A549 (cell line): ENCODE data around the gene PLXNB2.

Source experiments
- BHLHE40 ChIP-seq: IDR thresholded peaks from 2 replicates; pipeline ENCODE4 v1.6.1; 2012; ENCODE audit warnings: low read depth, low read length, inconsistent platforms
- CTCF ChIP-seq: fragments of >200 bp; sonication (Bioruptor Twin); formaldehyde crosslinking; IDR thresholded peaks from 3 replicates; pipeline ENCODE4 v1.5.1; 2016
- EP300 ChIP-seq, 2 experiments: fragments of >200 bp; sonication (Bioruptor Twin); formaldehyde crosslinking; IDR thresholded peaks; 2 replicates in 1 of 2; 3 replicates in 1 of 2; pipeline ENCODE4 v1.6.1; 2016 to 2017
- ESRRA ChIP-seq: fragments of 150-350 bp; IDR thresholded peaks from 2 replicates; pipeline ENCODE4 v1.6.1; 2014; ENCODE audit warnings: mild to moderate bottlenecking, low read length, borderline replicate concordance
- FOSL2 ChIP-seq, 2 experiments: fragments of 450-650 bp in 1 of 2; fragments of >200 bp in 1 of 2; sonication (Bioruptor Twin) in 1 of 2; formaldehyde crosslinking; IDR thresholded peaks; 2 replicates each; pipeline versions ENCODE4 v1.5.0 to v1.6.1; 2016 to 2020; ENCODE audit warnings: mild to moderate bottlenecking in 1 of 2, moderate library complexity in 1 of 2
- HOXA7 ChIP-seq: fragments of 250-450 bp; sonication (Bioruptor Pico); IDR thresholded peaks from 2 replicates; pipeline ENCODE4 v1.5.0; 2020; ENCODE audit warnings: mild to moderate bottlenecking, moderate library complexity
- JUN ChIP-seq, 2 experiments: fragments of >200 bp; sonication (Bioruptor Twin); formaldehyde crosslinking; IDR thresholded peaks; 2 replicates in 1 of 2; 3 replicates in 1 of 2; pipeline ENCODE4 v1.6.1; 2016 to 2017
- MAX ChIP-seq: IDR thresholded peaks from 2 replicates; pipeline ENCODE4 v1.6.1; 2012
- MYC ChIP-seq: IDR thresholded peaks from 2 replicates; pipeline ENCODE4 v1.6.1; 2012; ENCODE audit warnings: mild to moderate bottlenecking, inconsistent platforms, low read length, improper control_type of control experiment, borderline replicate concordance
- POLR2A ChIP-seq: IDR thresholded peaks from 2 replicates; pipeline ENCODE4 v1.6.1; 2012; ENCODE audit warnings: mild to moderate bottlenecking, low read length
- RCOR1 ChIP-seq: fragments of 150-350 bp; IDR thresholded peaks from 2 replicates; pipeline ENCODE4 v1.6.1; 2014; ENCODE audit warnings: antibody characterized with exemption, low read length, low read depth
- RNF2 ChIP-seq: fragments of 200-600 bp; sonication (generic); IDR thresholded peaks from 2 replicates; pipeline ENCODE4 v1.6.1; 2016; ENCODE audit warnings: low read depth, mild to moderate bottlenecking, antibody characterized with exemption, moderate library complexity, borderline replicate concordance
- ZC3H11A ChIP-seq: fragments of 450-650 bp; IDR thresholded peaks from 2 replicates; pipeline ENCODE4 v1.6.1; 2014; ENCODE audit warnings: antibody characterized with exemption, mild to moderate bottlenecking
- ZNF302 ChIP-seq: fragments of 250-450 bp; sonication (Bioruptor Pico); IDR thresholded peaks from 2 replicates; pipeline ENCODE4 v1.9.0; 2021; ENCODE audit warnings: inconsistent platforms, mild to moderate bottlenecking, moderate library complexity

- TF ChIP-seq CTCF = no peak
- no peak for TF ChIP-seq JUN (IDR thresholded peaks at IDR 0.05)
- no peak for TF ChIP-seq FOSL2 (IDR thresholded peaks at IDR 0.05)
- TF ChIP-seq FOSL2 (CRISPR knock-in tag; IDR thresholded peaks at IDR 0.05) = no peak
- TF ChIP-seq EP300 (IDR thresholded peaks at IDR 0.05) = no peak
- no peak for TF ChIP-seq MAX
- TF ChIP-seq HOXA7 (CRISPR knock-in tag) = no peak
- no peak for TF ChIP-seq BHLHE40
- TF ChIP-seq MYC = no peak
- TF ChIP-seq ZNF302 = no peak
- no peak for TF ChIP-seq ZC3H11A
- TF ChIP-seq RCOR1 = no peak
- TF ChIP-seq RNF2 = no peak
- TF ChIP-seq ESRRA = no peak
- TF ChIP-seq POLR2A = no peak
Observed at GRCh38 chr22:50308986-50309600, 1.6 kb upstream of the PLXNB2 start.
